ENCODE data around the gene FBXO44. TPM values are rescaled to one million over a fixed set of nuclear protein-coding genes. Genes with fewer than 3 reads are reported as not detected.

FBXO44 gene
- total RNA-seq, 1 experiment from 2014 or later, result 34.9 TPM

GRCh38 chr1:11708554-11709350 lies 54.1 kb downstream of the FBXO44 start:
- DNase-seq (ENCODE audit: low spot score), result no peak
- Mint-ChIP-seq H3K27me3 (ENCODE audit: low read depth) (no peaks in the 10 kb centered on the region), H3K27ac (peak overlapping the region; percentile 17; the same call in 1 of the 2 replicates), H3K36me3 (peaks cover 7% of the 10 kb centered on the region; the same call in 1 of the 2 replicates), H3K9me3 (no peaks in the 10 kb centered on the region), H3K4me3 (no peak overlapping the region), H3K4me1 (peaks cover 46% of the 10 kb centered on the region)
- TF ChIP-seq NR1H2 (CRISPR knock-in tag; IDR thresholded peaks at IDR 0.05), result no peak
- no peak for TF ChIP-seq ELF4 (CRISPR knock-in tag; IDR thresholded peaks at IDR 0.05; ENCODE audit: low read depth)
- TF ChIP-seq TP53 (CRISPR knock-in tag; IDR thresholded peaks at IDR 0.05), result no peak
- no peak for TF ChIP-seq TEAD1 (CRISPR knock-in tag; IDR thresholded peaks at IDR 0.05)
- no peak for TF ChIP-seq JUN (CRISPR knock-in tag; IDR thresholded peaks at IDR 0.05)
- TF ChIP-seq CREB1 (CRISPR knock-in tag; IDR thresholded peaks at IDR 0.05), result no peak
- no peak for TF ChIP-seq RORB (CRISPR knock-in tag; IDR thresholded peaks at IDR 0.05)
- no peak for TF ChIP-seq JAZF1 (CRISPR knock-in tag; IDR thresholded peaks at IDR 0.05)
- no peak for TF ChIP-seq EMX1 (CRISPR knock-in tag; IDR thresholded peaks at IDR 0.05)
- TF ChIP-seq MAX (CRISPR knock-in tag; IDR thresholded peaks at IDR 0.05), result no peak
- TF ChIP-seq ZNF416 (CRISPR knock-in tag; IDR thresholded peaks at IDR 0.05), result no peak
- no peak for TF ChIP-seq FOXP4 (CRISPR knock-in tag; IDR thresholded peaks at IDR 0.05)
- TF ChIP-seq ZNF317 (CRISPR knock-in tag; IDR thresholded peaks at IDR 0.05; ENCODE audit: borderline replicate concordance, low read depth), result no peak
- no peak for TF ChIP-seq ZNF219 (CRISPR knock-in tag; IDR thresholded peaks at IDR 0.05; ENCODE audit: borderline replicate concordance)
- TF ChIP-seq NFE2L1 (CRISPR knock-in tag; IDR thresholded peaks at IDR 0.05), result no peak
- no peak for TF ChIP-seq HMGA2 (CRISPR knock-in tag; IDR thresholded peaks at IDR 0.05)
- TF ChIP-seq GRHL2 (CRISPR knock-in tag; IDR thresholded peaks at IDR 0.05; ENCODE audit: insufficient replicate concordance, severe bottlenecking), result no peak
- TF ChIP-seq E2F1 (CRISPR knock-in tag; IDR thresholded peaks at IDR 0.05), result no peak
- TF ChIP-seq PREB (CRISPR knock-in tag; IDR thresholded peaks at IDR 0.05; ENCODE audit: borderline replicate concordance), result no peak
- CTCF ChIA-PET, result interaction anchor here (0.8 to 6.5 kb wide), 12 partner anchors 11 to 137 kb away, joined by 3 to 55 read pairs (median 16); partner anchors contain the start of genes AGTRAP, FBXO2, FBXO44 and FBXO6
- no peak for ATAC-seq
- POLR2A ChIA-PET, result interaction anchor here (1.5 to 1.9 kb wide), 2 partner anchors 11 to 18 kb away, joined by 3 to 6 read pairs; partner anchors contain the start of gene DRAXIN

GRCh38 chr1:11711490-11711889 lies 56.8 kb downstream of the FBXO44 start:
- ATAC-seq, result no peak
- Mint-ChIP-seq H3K4me1 (peaks cover 22% of the 10 kb centered on the region), H3K27ac (no peak overlapping the region), H3K4me3 (no peak overlapping the region), H3K27me3 (ENCODE audit: low read depth) (no peaks in the 10 kb centered on the region; the same call in 1 of the 2 replicates), H3K36me3 (peaks cover 7% of the 10 kb centered on the region; the same call in 1 of the 2 replicates), H3K9me3 (no peaks in the 10 kb centered on the region)
- ChIA-PET CTCF (interaction anchor here (0.8 to 5.8 kb wide), 35 partner anchors 9 to 182 kb away, joined by 3 to 55 read pairs (median 6); partner anchors contain the start of genes AGTRAP, DRAXIN, FBXO2 and FBXO44), POLR2A (interaction anchor here (0.5 to 1.4 kb wide), 4 partner anchors 21 to 818 kb away, joined by 3 to 6 read pairs (median 3); no protein-coding TSS in a partner anchor)
- DNase-seq (ENCODE audit: low spot score), result no peak
- no peak for TF ChIP-seq ATF3 (CRISPR knock-in tag; conservative IDR thresholded peaks at IDR 0.05)
- TF ChIP-seq NR1H2 (CRISPR knock-in tag; IDR thresholded peaks at IDR 0.05), result no peak
- no peak for TF ChIP-seq NFYB (CRISPR knock-in tag; conservative IDR thresholded peaks at IDR 0.05; ENCODE audit: low read depth)
- no peak for TF ChIP-seq MYBL2 (CRISPR knock-in tag; IDR thresholded peaks at IDR 0.05)
- no peak for TF ChIP-seq MLX (CRISPR knock-in tag; IDR thresholded peaks at IDR 0.05)

Data from WTC11 (cell line).